HepG2 (cell line): Measurements from ENCODE around the gene FCER1G. TPM values are rescaled to one million over a fixed set of nuclear protein-coding genes. Genes with fewer than 3 reads are reported as not detected.

Experiments
- ATAD3A ChIP-seq: sonication (generic); formaldehyde crosslinking; IDR thresholded peaks from 2 replicates; pipeline ENCODE4 v1.4.0; 2020; ENCODE audit warnings: missing genetic modification reagents
- CREB1 ChIP-seq, 2 experiments: fragments of 450-650 bp in 1 of 2; IDR thresholded peaks; 2 replicates each; pipeline ENCODE4 v1.6.1; 2016 to 2017; ENCODE audit warnings: control low read depth in 1 of 2, mild to moderate bottlenecking in 1 of 2, missing compliant biosample characterization in 1 of 2, missing genetic modification characterization in 1 of 2
- ERF ChIP-seq: IDR thresholded peaks from 2 replicates; pipeline ENCODE4 v1.6.1; 2018; ENCODE audit warnings: missing biosample characterization, missing genetic modification reagents
- HMGXB4 ChIP-seq, 2 experiments: sonication (generic) in 1 of 2; formaldehyde crosslinking in 1 of 2; IDR thresholded peaks; 2 replicates each; pipeline versions ENCODE4 v1.4.0 to v1.6.1; 2018 to 2020; ENCODE audit warnings: missing genetic modification reagents in 2 of 2, borderline replicate concordance in 1 of 2, low read depth in 1 of 2, mild to moderate bottlenecking in 1 of 2, missing biosample characterization in 1 of 2
- JUN ChIP-seq: sonication (generic); formaldehyde crosslinking; IDR thresholded peaks from 2 replicates; pipeline ENCODE4 v1.4.0; 2020; ENCODE audit warnings: mild to moderate bottlenecking, missing genetic modification reagents
- MAFG ChIP-seq: sonication (generic); formaldehyde crosslinking; IDR thresholded peaks from 2 replicates; pipeline ENCODE4 v1.5.1; 2020; ENCODE audit warnings: mild to moderate bottlenecking, missing genetic modification reagents
- MIER2 ChIP-seq: IDR thresholded peaks from 2 replicates; pipeline ENCODE4 v1.6.1; 2016; ENCODE audit warnings: missing biosample characterization, missing genetic modification reagents
- NFRKB ChIP-seq: fragments of 450-650 bp; IDR thresholded peaks from 2 replicates; pipeline ENCODE4 v1.6.1; 2017
- ZFX ChIP-seq: sonication (generic); formaldehyde crosslinking; IDR thresholded peaks from 2 replicates; pipeline ENCODE4 v1.4.0; 2020; ENCODE audit warnings: mild to moderate bottlenecking, low read depth, missing genetic modification reagents, moderate library complexity
- ZNF335 ChIP-seq: sonication (generic); formaldehyde crosslinking; IDR thresholded peaks from 2 replicates; pipeline ENCODE4 v1.4.0; 2020; ENCODE audit warnings: missing genetic modification reagents
- polyA plus RNA-seq, 8 experiments: library from polyadenylated mRNA; depleted of rRNA in 3 of 8; stranded (reverse) in 7 of 8; unstranded in 1 of 8; fragments of >200 nt; fragmentation: Illumina TruSeq in 4 of 8; extraction: Trizol in 4 of 8; gene quantifications; 2 replicates each; pipeline versions ENCODE4 v1.2.1 to v1.2.3, GENCODE V29; 2011 to 2016; ENCODE audit warnings: low read depth in 4 of 8, missing spikeins in 1 of 8, mixed read lengths in 1 of 8; ENCODE audit not compliant: insufficient read depth in 1 of 8
- total RNA-seq, 5 experiments: library from RNA; depleted of rRNA; stranded (reverse); fragments of >200 nt; fragmentation: Illumina TruSeq; extraction: Trizol; gene quantifications; 2 replicates each; pipeline ENCODE4 v1.2.3, GENCODE V29; 2016; ENCODE audit warnings: low read depth in 1 of 5
- TF ChIP-seq, protein P1 (sequence below): IDR thresholded peaks from 2 replicates; pipeline ENCODE4 v1.6.1; 2016; ENCODE audit warnings: missing genetic modification reagents, missing compliant biosample characterization
- TF ChIP-seq, protein P2 (sequence below): IDR thresholded peaks from 2 replicates; pipeline ENCODE4 v1.6.1; 2012; ENCODE audit warnings: inconsistent platforms
- TF ChIP-seq, protein P3 (sequence below): sonication (generic); formaldehyde crosslinking; IDR thresholded peaks from 2 replicates; pipeline ENCODE4 v1.9.0; 2022; ENCODE audit warnings: missing genetic modification reagents, mild to moderate bottlenecking, borderline replicate concordance
- TF ChIP-seq, protein P4 (sequence below): sonication (generic); formaldehyde crosslinking; IDR thresholded peaks from 2 replicates; pipeline ENCODE4 v1.5.1; 2020; ENCODE audit warnings: missing genetic modification reagents, mild to moderate bottlenecking, borderline replicate concordance
- TF ChIP-seq, protein P5 (sequence below): sonication (generic); formaldehyde crosslinking; IDR thresholded peaks from 2 replicates; pipeline ENCODE4 v1.9.0; 2021; ENCODE audit warnings: missing genetic modification reagents, borderline replicate concordance
- TF ChIP-seq, protein P6 (sequence below), 2 experiments: sonication (generic) in 1 of 2; formaldehyde crosslinking in 1 of 2; IDR thresholded peaks; 2 replicates each; pipeline versions ENCODE4 v1.4.0 to v1.6.1; 2016 to 2020; ENCODE audit warnings: borderline replicate concordance in 1 of 2, low read depth in 1 of 2, mild to moderate bottlenecking in 1 of 2, missing genetic modification reagents in 1 of 2

The FCER1G gene
- total and polyA plus RNA-seq, 2 of the 13 experiments (the other 11 are each of a cell fraction or from before 2014, with no cell fraction given), result 1.3 to 6.4 TPM

DNA sequence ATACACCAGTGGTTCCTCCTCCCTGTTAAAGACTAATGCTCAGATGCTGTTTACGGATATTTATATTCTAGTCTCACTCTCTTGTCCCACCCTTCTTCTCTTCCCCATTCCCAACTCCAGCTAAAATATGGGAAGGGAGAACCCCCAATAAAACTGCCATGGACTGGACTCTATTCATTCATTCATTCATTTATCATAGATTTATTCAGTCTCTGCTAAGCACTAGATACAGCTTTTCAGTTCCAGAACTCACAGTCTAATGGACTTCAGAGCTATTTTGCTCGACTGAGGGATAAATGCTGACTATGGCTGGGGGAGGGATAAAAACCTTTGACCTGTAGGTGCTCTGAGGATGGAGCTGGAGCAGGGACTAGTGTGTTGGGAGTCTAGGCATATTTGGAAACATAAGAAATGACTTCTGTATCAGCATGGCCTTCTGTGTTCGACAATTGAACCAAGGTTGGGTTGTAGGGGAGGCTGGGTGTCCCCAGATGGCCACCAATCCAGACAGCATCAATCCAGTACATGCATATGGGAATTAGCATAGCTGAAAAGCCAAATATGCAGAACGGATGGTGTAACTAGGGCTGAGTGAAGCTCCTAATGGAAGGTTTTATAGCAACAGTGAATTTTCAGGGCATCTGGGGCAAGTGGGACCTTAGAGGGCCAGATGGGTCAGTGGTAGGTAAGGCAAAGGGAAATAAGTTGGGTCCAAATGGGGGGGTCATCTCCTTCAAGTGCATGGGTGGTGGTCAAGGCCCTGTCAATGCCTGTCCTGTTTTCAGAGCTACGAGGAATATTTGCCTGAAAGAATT lies 4.2 kb downstream of the FCER1G start (continued):
- TF ChIP-seq, protein P1, sequence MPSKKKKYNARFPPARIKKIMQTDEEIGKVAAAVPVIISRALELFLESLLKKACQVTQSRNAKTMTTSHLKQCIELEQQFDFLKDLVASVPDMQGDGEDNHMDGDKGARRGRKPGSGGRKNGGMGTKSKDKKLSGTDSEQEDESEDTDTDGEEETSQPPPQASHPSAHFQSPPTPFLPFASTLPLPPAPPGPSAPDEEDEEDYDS (CRISPR knock-in tag), result no peak
- TF ChIP-seq ERF (CRISPR knock-in tag) (no peak), NFRKB (no peak), MIER2 (CRISPR knock-in tag) (no peak), JUN (CRISPR knock-in tag) (no peak), ZFX (CRISPR knock-in tag) (0 out of 2 replicates have a peak, but pooled peaks have one; percentile 30), CREB1 (IDR thresholded peaks at IDR 0.05) (no peak), CREB1 (CRISPR knock-in tag; IDR thresholded peaks at IDR 0.05) (no peak), ZNF335 (no peak), MAFG (CRISPR knock-in tag) (no peak), ATAD3A (no peak), HMGXB4 (CRISPR knock-in tag; IDR thresholded peaks at IDR 0.05; ENCODE audit: borderline replicate concordance in 1 of 2, low read depth in 1 of 2) (no peak)
- TF ChIP-seq, protein P2, sequence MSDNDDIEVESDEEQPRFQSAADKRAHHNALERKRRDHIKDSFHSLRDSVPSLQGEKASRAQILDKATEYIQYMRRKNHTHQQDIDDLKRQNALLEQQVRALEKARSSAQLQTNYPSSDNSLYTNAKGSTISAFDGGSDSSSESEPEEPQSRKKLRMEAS, result no peak
- TF ChIP-seq, protein P3, sequence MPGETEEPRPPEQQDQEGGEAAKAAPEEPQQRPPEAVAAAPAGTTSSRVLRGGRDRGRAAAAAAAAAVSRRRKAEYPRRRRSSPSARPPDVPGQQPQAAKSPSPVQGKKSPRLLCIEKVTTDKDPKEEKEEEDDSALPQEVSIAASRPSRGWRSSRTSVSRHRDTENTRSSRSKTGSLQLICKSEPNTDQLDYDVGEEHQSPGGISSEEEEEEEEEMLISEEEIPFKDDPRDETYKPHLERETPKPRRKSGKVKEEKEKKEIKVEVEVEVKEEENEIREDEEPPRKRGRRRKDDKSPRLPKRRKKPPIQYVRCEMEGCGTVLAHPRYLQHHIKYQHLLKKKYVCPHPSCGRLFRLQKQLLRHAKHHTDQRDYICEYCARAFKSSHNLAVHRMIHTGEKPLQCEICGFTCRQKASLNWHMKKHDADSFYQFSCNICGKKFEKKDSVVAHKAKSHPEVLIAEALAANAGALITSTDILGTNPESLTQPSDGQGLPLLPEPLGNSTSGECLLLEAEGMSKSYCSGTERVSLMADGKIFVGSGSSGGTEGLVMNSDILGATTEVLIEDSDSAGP (CRISPR knock-in tag), result no peak
- TF ChIP-seq, protein P4, sequence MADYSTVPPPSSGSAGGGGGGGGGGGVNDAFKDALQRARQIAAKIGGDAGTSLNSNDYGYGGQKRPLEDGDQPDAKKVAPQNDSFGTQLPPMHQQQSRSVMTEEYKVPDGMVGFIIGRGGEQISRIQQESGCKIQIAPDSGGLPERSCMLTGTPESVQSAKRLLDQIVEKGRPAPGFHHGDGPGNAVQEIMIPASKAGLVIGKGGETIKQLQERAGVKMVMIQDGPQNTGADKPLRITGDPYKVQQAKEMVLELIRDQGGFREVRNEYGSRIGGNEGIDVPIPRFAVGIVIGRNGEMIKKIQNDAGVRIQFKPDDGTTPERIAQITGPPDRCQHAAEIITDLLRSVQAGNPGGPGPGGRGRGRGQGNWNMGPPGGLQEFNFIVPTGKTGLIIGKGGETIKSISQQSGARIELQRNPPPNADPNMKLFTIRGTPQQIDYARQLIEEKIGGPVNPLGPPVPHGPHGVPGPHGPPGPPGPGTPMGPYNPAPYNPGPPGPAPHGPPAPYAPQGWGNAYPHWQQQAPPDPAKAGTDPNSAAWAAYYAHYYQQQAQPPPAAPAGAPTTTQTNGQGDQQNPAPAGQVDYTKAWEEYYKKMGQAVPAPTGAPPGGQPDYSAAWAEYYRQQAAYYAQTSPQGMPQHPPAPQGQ, result no peak
- TF ChIP-seq, protein P5, sequence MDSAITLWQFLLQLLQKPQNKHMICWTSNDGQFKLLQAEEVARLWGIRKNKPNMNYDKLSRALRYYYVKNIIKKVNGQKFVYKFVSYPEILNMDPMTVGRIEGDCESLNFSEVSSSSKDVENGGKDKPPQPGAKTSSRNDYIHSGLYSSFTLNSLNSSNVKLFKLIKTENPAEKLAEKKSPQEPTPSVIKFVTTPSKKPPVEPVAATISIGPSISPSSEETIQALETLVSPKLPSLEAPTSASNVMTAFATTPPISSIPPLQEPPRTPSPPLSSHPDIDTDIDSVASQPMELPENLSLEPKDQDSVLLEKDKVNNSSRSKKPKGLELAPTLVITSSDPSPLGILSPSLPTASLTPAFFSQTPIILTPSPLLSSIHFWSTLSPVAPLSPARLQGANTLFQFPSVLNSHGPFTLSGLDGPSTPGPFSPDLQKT (CRISPR knock-in tag), result no peak
- TF ChIP-seq, protein P6, sequence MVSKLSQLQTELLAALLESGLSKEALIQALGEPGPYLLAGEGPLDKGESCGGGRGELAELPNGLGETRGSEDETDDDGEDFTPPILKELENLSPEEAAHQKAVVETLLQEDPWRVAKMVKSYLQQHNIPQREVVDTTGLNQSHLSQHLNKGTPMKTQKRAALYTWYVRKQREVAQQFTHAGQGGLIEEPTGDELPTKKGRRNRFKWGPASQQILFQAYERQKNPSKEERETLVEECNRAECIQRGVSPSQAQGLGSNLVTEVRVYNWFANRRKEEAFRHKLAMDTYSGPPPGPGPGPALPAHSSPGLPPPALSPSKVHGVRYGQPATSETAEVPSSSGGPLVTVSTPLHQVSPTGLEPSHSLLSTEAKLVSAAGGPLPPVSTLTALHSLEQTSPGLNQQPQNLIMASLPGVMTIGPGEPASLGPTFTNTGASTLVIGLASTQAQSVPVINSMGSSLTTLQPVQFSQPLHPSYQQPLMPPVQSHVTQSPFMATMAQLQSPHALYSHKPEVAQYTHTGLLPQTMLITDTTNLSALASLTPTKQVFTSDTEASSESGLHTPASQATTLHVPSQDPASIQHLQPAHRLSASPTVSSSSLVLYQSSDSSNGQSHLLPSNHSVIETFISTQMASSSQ (IDR thresholded peaks at IDR 0.05; ENCODE audit: low read depth), result no peak
- TF ChIP-seq, protein P6 (CRISPR knock-in tag; IDR thresholded peaks at IDR 0.05; ENCODE audit: borderline replicate concordance), result no peak
